ENCODE data around the gene POMT1. TPM values are rescaled to one million over a fixed set of nuclear protein-coding genes. Genes with fewer than 3 reads are reported as not detected.
"Not testable (repeated sequence)": the region's sequence is repeated elsewhere in the genome, so short reads cannot be mapped to it uniquely, and the experiment has no call there.

POMT1 gene
- total and polyA plus RNA-seq, 2 of the 8 experiments (the other 6 are each of a cell fraction or from before 2014, with no cell fraction given), result 22.3 to 33.2 TPM

GRCh38 chr9:131472085-131472484 lies 30.6 kb upstream of the POMT1 start:
- H3K9me3 ChIP-seq (ENCODE audit: insufficient read depth in 2 of 2, low read depth in 1 of 2, low read length in 1 of 2); H3K27ac ChIP-seq (ENCODE audit: low read depth, low read length); H3K4me2 ChIP-seq (ENCODE audit: insufficient read depth in 1 of 2, low read depth in 2 of 2, low read length in 2 of 2); H2BK15ac ChIP-seq (ENCODE audit: low read length); H2BK120ac ChIP-seq (replicated peaks; ENCODE audit: low read depth, low read length); H2AK5ac ChIP-seq (ENCODE audit: low read depth, low read length); H2BK5ac ChIP-seq (ENCODE audit: low read depth, low read length); POLR2A ChIA-PET (ENCODE audit: partially characterized antibody); H2AFZ ChIP-seq (ENCODE audit: low read length); H2BK12ac ChIP-seq (ENCODE audit: low read depth, low read length); H4K5ac ChIP-seq (ENCODE audit: insufficient read length, low read depth, low read length); H4K91ac ChIP-seq (replicated peaks; ENCODE audit: insufficient read length, low read length); H3K4me3 ChIP-seq (ENCODE audit: extremely low read depth in 1 of 4, insufficient read depth in 2 of 4, low read depth in 3 of 4, low read length in 4 of 4); H3K9ac ChIP-seq (replicated peaks in 1 of 4; ENCODE audit: extremely low read depth in 1 of 4, low read depth in 3 of 4, low read length in 3 of 4); H3K27me3 ChIP-seq (replicated peaks in 1 of 4; ENCODE audit: control insufficient read depth in 3 of 4, extremely low read depth in 1 of 4, insufficient read depth in 3 of 4, low read length in 3 of 4); H3K4ac ChIP-seq (replicated peaks; ENCODE audit: insufficient read length, low read depth, low read length); H2BK20ac ChIP-seq (ENCODE audit: low read length); DNase-seq (ENCODE audit: low read depth in 1 of 2, low spot score in 2 of 2); H3K23me2 ChIP-seq (ENCODE audit: low read depth, low read length); H3K4me1 ChIP-seq (replicated peaks in 1 of 4; ENCODE audit: control insufficient read depth in 3 of 4, insufficient read depth in 4 of 4, low read length in 3 of 4); H3K14ac ChIP-seq (ENCODE audit: insufficient read length); H3K23ac ChIP-seq (ENCODE audit: insufficient read length); H3K56ac ChIP-seq (replicated peaks; ENCODE audit: insufficient read length, low read depth, low read length); FAIRE-seq; H3K18ac ChIP-seq (ENCODE audit: extremely low read depth, low read length); H4K8ac ChIP-seq (ENCODE audit: extremely low read depth, insufficient read depth, low read length): not testable (repeated sequence)
- CTCF ChIA-PET (ENCODE audit: partially characterized antibody), result interaction anchor here (0.6 kb wide), 1 partner anchor 64 kb away, joined by 3 read pairs; no protein-coding TSS in a partner anchor
- WGBS, 2 experiments (ENCODE audit: extremely low coverage in 1 of 2, insufficient coverage in 1 of 2, insufficient read length in 1 of 2, insufficient replicate concordance in 2 of 2, low coverage in 1 of 2, low lambda C conversion rate in 2 of 2, missing lambda C conversion rate in 1 of 2), result 96% methylated on average over 5 of the region's 5 CpGs; no CpG with 5 or more reads in 1 of the 2 experiments
- H3K36me3 ChIP-seq (ENCODE audit: control insufficient read depth in 2 of 4, insufficient read depth in 4 of 4, low read length in 3 of 4), result peaks cover 63 to 92% (median 87%) of the 10 kb centered on the region in 4 experiments
- peaks cover 10% of the 10 kb centered on the region for H3K79me1 ChIP-seq (ENCODE audit: low read depth, low read length)
- peaks cover 0 to 44% of the 10 kb centered on the region in 2 experiments; a peak in 2 of 4 replicates for H3K79me2 ChIP-seq (ENCODE audit: control insufficient read depth in 1 of 2, insufficient read depth in 2 of 2, low read length in 2 of 2)
- H4K20me1 ChIP-seq (replicated peaks in 1 of 2; ENCODE audit: control insufficient read depth in 1 of 2, insufficient read depth in 2 of 2, low read length in 2 of 2), result peaks cover 15 to 32% of the 10 kb centered on the region in 2 experiments
